ENCODE data around the gene ZNG1E.
"Not testable (repeated sequence)": the region's sequence is repeated elsewhere in the genome, so short reads cannot be mapped to it uniquely, and the experiment has no call there.

ZNG1E gene

DNA sequence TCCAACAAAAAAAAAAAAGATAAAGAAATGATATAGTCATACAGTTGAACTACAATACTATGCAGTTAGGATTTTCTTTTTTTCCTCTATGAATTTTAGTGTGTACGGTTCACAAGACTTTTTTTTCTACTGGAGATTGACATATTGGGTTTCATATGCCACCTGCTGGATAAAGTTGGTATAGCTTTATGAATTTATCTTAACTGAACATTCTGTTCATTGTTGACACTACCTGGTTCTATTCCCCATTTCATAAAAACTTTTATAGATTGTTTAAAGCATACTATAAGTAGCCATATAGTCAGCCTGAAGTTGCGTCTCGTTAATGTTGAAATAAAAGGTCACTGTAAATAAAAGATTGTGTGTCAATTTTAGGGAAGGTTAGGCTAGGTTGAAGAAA lies 2.8 kb downstream of the ZNG1E start:
- H3K23ac ChIP-seq (ENCODE audit: low read depth, low read length, poor library complexity); H2AFZ ChIP-seq (ENCODE audit: low read length); H3K4me3 ChIP-seq (ENCODE audit: low read length in 2 of 2); H2BK120ac ChIP-seq (ENCODE audit: low read depth, low read length); H3K4me1 ChIP-seq (ENCODE audit: control insufficient read depth in 2 of 2, insufficient read depth in 1 of 2, low read depth in 1 of 2, low read length in 2 of 2); H3K36me3 ChIP-seq (replicated peaks in 1 of 2; ENCODE audit: control insufficient read depth in 2 of 2, insufficient read depth in 2 of 2, low read length in 2 of 2); H3K9me3 ChIP-seq (replicated peaks in 1 of 2; ENCODE audit: control insufficient read depth in 2 of 2, insufficient read depth in 1 of 2, low read depth in 1 of 2, low read length in 2 of 2); DNase-seq (ENCODE audit: low spot score); H3K18ac ChIP-seq (ENCODE audit: low read length); H2BK5ac ChIP-seq (ENCODE audit: low read length); H3K27ac ChIP-seq (replicated peaks; ENCODE audit: low read length); H4K8ac ChIP-seq (ENCODE audit: low read depth, low read length); H3K79me1 ChIP-seq (ENCODE audit: low read depth, low read length); H3K14ac ChIP-seq (ENCODE audit: low read length); H4K91ac ChIP-seq (ENCODE audit: low read depth, low read length, poor library complexity); H2AK5ac ChIP-seq (ENCODE audit: low read depth, low read length); H2BK15ac ChIP-seq (ENCODE audit: low read length); H2BK12ac ChIP-seq (ENCODE audit: low read length); H3K9ac ChIP-seq (ENCODE audit: low read depth, low read length, poor library complexity); H3K4ac ChIP-seq (ENCODE audit: low read length); H3K27me3 ChIP-seq (ENCODE audit: control insufficient read depth in 3 of 3, insufficient read depth in 3 of 3, low read depth in 1 of 3, low read length in 3 of 3); H3K4me2 ChIP-seq (ENCODE audit: insufficient read depth, low read length, poor library complexity, severe bottlenecking): not testable (repeated sequence)
- WGBS, 2 donors (ENCODE audit: extremely low coverage in 2 of 2, insufficient read length in 2 of 2, insufficient replicate concordance in 1 of 2) = no CpG with 5 or more reads among the region's 3 CpGs

DNA sequence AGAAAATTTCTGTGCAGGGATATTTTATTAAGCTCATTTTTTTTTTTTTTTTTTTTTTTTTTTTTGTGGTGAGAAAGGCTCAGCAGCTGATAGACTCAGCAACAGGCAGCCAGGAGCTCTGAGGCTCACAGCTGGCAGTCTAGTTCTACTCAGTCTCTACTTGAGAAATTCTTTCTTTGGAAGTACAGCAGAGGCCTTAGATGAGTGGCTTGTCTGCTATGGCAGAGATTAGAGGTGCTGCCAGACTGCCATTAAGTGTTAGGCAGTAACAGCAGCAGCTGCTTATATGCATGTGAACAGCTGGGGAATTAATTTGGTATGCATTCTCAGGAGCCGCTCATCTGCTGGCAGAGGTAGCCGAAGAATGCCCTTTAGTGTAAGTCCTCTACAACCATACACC lies 27.8 kb downstream of the ZNG1E start:
- H2BK5ac ChIP-seq (ENCODE audit: low read length); H3K18ac ChIP-seq (ENCODE audit: low read length); H3K4me3 ChIP-seq (ENCODE audit: low read length in 2 of 2); H3K27me3 ChIP-seq (ENCODE audit: control insufficient read depth in 3 of 3, insufficient read depth in 3 of 3, low read depth in 1 of 3, low read length in 3 of 3); H3K4ac ChIP-seq (ENCODE audit: low read length); H3K79me1 ChIP-seq (ENCODE audit: low read depth, low read length); H2AK5ac ChIP-seq (ENCODE audit: low read depth, low read length); H3K9me3 ChIP-seq (replicated peaks in 1 of 2; ENCODE audit: control insufficient read depth in 2 of 2, insufficient read depth in 1 of 2, low read depth in 1 of 2, low read length in 2 of 2); H2BK120ac ChIP-seq (ENCODE audit: low read depth, low read length); H3K23ac ChIP-seq (ENCODE audit: low read depth, low read length, poor library complexity); H3K4me1 ChIP-seq (ENCODE audit: control insufficient read depth in 2 of 2, insufficient read depth in 1 of 2, low read depth in 1 of 2, low read length in 2 of 2); H2BK15ac ChIP-seq (ENCODE audit: low read length); H4K8ac ChIP-seq (ENCODE audit: low read depth, low read length); H2AFZ ChIP-seq (ENCODE audit: low read length); H3K27ac ChIP-seq (replicated peaks; ENCODE audit: low read length); H3K9ac ChIP-seq (ENCODE audit: low read depth, low read length, poor library complexity); H4K91ac ChIP-seq (ENCODE audit: low read depth, low read length, poor library complexity); H2BK12ac ChIP-seq (ENCODE audit: low read length); H3K4me2 ChIP-seq (ENCODE audit: insufficient read depth, low read length, poor library complexity, severe bottlenecking); H3K14ac ChIP-seq (ENCODE audit: low read length); DNase-seq (ENCODE audit: low spot score); H3K36me3 ChIP-seq (replicated peaks in 1 of 2; ENCODE audit: control insufficient read depth in 2 of 2, insufficient read depth in 2 of 2, low read length in 2 of 2): not testable (repeated sequence)
- WGBS, 2 donors (ENCODE audit: extremely low coverage in 2 of 2, insufficient read length in 2 of 2, insufficient replicate concordance in 1 of 2) = no CpG with 5 or more reads among the region's 2 CpGs

DNA sequence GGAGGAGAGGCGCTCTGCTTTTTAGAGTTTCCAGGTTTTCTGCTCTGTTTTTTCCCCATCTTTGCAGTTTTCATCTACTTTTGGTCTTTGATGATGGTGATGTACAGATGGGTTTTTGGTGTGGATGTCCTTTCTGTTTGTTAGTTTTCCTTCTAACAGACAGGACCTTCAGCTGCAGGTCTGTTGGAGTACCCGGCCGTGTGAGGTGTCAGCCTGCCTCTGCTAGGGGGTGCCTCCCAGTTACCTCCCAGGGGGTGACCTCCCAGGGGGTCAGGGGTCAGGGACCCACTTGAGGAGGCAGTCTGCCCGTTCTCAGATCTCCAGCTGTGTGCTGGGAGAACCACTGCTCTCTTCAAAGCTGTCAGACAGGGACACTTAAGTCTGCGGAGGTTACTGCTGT lies 38.7 kb downstream of the ZNG1E start:
- H3K27me3 ChIP-seq (ENCODE audit: control insufficient read depth in 3 of 3, insufficient read depth in 3 of 3, low read depth in 1 of 3, low read length in 3 of 3); H2BK15ac ChIP-seq (ENCODE audit: low read length); H2AFZ ChIP-seq (ENCODE audit: low read length); H2BK5ac ChIP-seq (ENCODE audit: low read length); H3K4me1 ChIP-seq (ENCODE audit: control insufficient read depth in 2 of 2, insufficient read depth in 1 of 2, low read depth in 1 of 2, low read length in 2 of 2); H3K9ac ChIP-seq (ENCODE audit: low read depth, low read length, poor library complexity); H3K9me3 ChIP-seq (replicated peaks in 1 of 2; ENCODE audit: control insufficient read depth in 2 of 2, insufficient read depth in 1 of 2, low read depth in 1 of 2, low read length in 2 of 2); H3K27ac ChIP-seq (replicated peaks; ENCODE audit: low read length); H3K4me3 ChIP-seq (ENCODE audit: low read length in 2 of 2); H3K4me2 ChIP-seq (ENCODE audit: insufficient read depth, low read length, poor library complexity, severe bottlenecking); H3K23ac ChIP-seq (ENCODE audit: low read depth, low read length, poor library complexity); H3K4ac ChIP-seq (ENCODE audit: low read length); H4K91ac ChIP-seq (ENCODE audit: low read depth, low read length, poor library complexity); H3K79me1 ChIP-seq (ENCODE audit: low read depth, low read length); H2BK120ac ChIP-seq (ENCODE audit: low read depth, low read length); DNase-seq (ENCODE audit: low spot score); H2AK5ac ChIP-seq (ENCODE audit: low read depth, low read length); H2BK12ac ChIP-seq (ENCODE audit: low read length); H3K18ac ChIP-seq (ENCODE audit: low read length); H4K8ac ChIP-seq (ENCODE audit: low read depth, low read length); H3K36me3 ChIP-seq (replicated peaks in 1 of 2; ENCODE audit: control insufficient read depth in 2 of 2, insufficient read depth in 2 of 2, low read length in 2 of 2); H3K14ac ChIP-seq (ENCODE audit: low read length): not testable (repeated sequence)
- no CpG with 5 or more reads among the region's 5 CpGs for WGBS, 2 donors (ENCODE audit: extremely low coverage in 2 of 2, insufficient read length in 2 of 2, insufficient replicate concordance in 1 of 2)

DNA sequence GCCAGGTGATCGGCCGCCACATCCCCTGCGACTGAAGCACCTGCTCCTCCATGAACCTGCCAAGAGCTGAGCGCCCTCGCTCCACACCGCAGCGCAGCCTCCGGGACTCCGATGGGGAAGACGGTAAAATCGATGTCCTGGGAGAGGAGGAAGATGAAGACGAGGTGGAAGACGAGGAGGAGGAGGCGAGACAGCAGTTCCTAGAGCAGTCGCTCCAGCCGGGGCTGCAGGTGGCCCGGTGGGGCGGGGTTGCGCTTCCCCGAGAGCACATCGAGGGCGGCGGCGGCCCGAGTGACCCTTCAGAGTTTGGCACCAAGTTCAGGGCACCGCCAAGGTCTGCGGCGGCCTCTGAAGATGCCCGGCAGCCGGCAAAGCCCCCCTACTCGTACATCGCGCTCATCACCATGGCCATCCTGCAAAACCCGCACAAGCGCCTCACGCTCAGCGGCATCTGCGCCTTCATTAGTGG lies 61.4 kb downstream of the ZNG1E start, which contains the start of gene FOXD4L4:
FOXD4L4 (plus strand) TSS at position 51 of the 469 bp plus-strand sequence; CDS start at position 51, 0 bp downstream.
- H2AK5ac ChIP-seq (ENCODE audit: low read depth, low read length); H2BK12ac ChIP-seq (ENCODE audit: low read length); H3K79me1 ChIP-seq (ENCODE audit: low read depth, low read length): not testable (repeated sequence)

More for the DNA sequence above, 61.4 kb downstream of the ZNG1E start, which contains the start of gene FOXD4L4:
- not testable (repeated sequence) for H2BK5ac ChIP-seq (ENCODE audit: low read length); H4K8ac ChIP-seq (ENCODE audit: low read depth, low read length); H3K9me3 ChIP-seq (replicated peaks in 1 of 2; ENCODE audit: control insufficient read depth in 2 of 2, insufficient read depth in 1 of 2, low read depth in 1 of 2, low read length in 2 of 2); H2BK120ac ChIP-seq (ENCODE audit: low read depth, low read length); H3K4me2 ChIP-seq (ENCODE audit: insufficient read depth, low read length, poor library complexity, severe bottlenecking); H2BK15ac ChIP-seq (ENCODE audit: low read length); H3K4ac ChIP-seq (ENCODE audit: low read length); H3K4me1 ChIP-seq (ENCODE audit: control insufficient read depth in 2 of 2, insufficient read depth in 1 of 2, low read depth in 1 of 2, low read length in 2 of 2); H3K23ac ChIP-seq (ENCODE audit: low read depth, low read length, poor library complexity); H3K18ac ChIP-seq (ENCODE audit: low read length); H3K36me3 ChIP-seq (replicated peaks in 1 of 2; ENCODE audit: control insufficient read depth in 2 of 2, insufficient read depth in 2 of 2, low read length in 2 of 2); H3K27ac ChIP-seq (replicated peaks; ENCODE audit: low read length); H3K9ac ChIP-seq (ENCODE audit: low read depth, low read length, poor library complexity); H3K27me3 ChIP-seq (ENCODE audit: control insufficient read depth in 3 of 3, insufficient read depth in 3 of 3, low read depth in 1 of 3, low read length in 3 of 3); H2AFZ ChIP-seq (ENCODE audit: low read length); H3K14ac ChIP-seq (ENCODE audit: low read length); H4K91ac ChIP-seq (ENCODE audit: low read depth, low read length, poor library complexity); DNase-seq (ENCODE audit: low spot score); H3K4me3 ChIP-seq (ENCODE audit: low read length in 2 of 2)
- WGBS, 2 donors (ENCODE audit: extremely low coverage in 2 of 2, insufficient read length in 2 of 2, insufficient replicate concordance in 1 of 2) = no CpG with 5 or more reads among the region's 38 CpGs
